PFSK-1 (cell line): ENCODE data around the gene PRKAA1.

Experiments
- FOXP2 ChIP-seq: optimal IDR thresholded peaks from 2 replicates; pipeline ENCODE3; 2011; ENCODE audit warnings: borderline replicate concordance, control low read depth, inconsistent platforms; ENCODE audit not compliant: insufficient read depth; ENCODE audit errors: extremely low read length, extremely low read depth
- POLR2AphosphoS5 ChIP-seq: IDR thresholded peaks from 2 replicates; pipeline ENCODE4 v1.6.1; 2012; ENCODE audit warnings: low read depth, mild to moderate bottlenecking, control low read depth, low read length, moderate library complexity
- SIN3A ChIP-seq: IDR thresholded peaks from 2 replicates; pipeline ENCODE4 v1.6.1; 2012; ENCODE audit warnings: mild to moderate bottlenecking, low read length, moderate library complexity, borderline replicate concordance; ENCODE audit not compliant: insufficient read depth
- TAF1 ChIP-seq: IDR thresholded peaks from 2 replicates; pipeline ENCODE4 v1.6.1; 2012; ENCODE audit warnings: low read length, control low read depth, borderline replicate concordance; ENCODE audit not compliant: insufficient read depth
- TF ChIP-seq, protein P1 (sequence below), 2 experiments: IDR thresholded peaks; 2 replicates each; pipeline versions ENCODE4 v1.6.1 to v1.8.0; 2011 to 2012; ENCODE audit warnings: low read depth in 2 of 2, low read length in 2 of 2, control low read depth in 1 of 2, inconsistent platforms in 1 of 2, mild to moderate bottlenecking in 1 of 2, moderate library complexity in 1 of 2; ENCODE audit not compliant: insufficient read depth in 1 of 2

DNA sequence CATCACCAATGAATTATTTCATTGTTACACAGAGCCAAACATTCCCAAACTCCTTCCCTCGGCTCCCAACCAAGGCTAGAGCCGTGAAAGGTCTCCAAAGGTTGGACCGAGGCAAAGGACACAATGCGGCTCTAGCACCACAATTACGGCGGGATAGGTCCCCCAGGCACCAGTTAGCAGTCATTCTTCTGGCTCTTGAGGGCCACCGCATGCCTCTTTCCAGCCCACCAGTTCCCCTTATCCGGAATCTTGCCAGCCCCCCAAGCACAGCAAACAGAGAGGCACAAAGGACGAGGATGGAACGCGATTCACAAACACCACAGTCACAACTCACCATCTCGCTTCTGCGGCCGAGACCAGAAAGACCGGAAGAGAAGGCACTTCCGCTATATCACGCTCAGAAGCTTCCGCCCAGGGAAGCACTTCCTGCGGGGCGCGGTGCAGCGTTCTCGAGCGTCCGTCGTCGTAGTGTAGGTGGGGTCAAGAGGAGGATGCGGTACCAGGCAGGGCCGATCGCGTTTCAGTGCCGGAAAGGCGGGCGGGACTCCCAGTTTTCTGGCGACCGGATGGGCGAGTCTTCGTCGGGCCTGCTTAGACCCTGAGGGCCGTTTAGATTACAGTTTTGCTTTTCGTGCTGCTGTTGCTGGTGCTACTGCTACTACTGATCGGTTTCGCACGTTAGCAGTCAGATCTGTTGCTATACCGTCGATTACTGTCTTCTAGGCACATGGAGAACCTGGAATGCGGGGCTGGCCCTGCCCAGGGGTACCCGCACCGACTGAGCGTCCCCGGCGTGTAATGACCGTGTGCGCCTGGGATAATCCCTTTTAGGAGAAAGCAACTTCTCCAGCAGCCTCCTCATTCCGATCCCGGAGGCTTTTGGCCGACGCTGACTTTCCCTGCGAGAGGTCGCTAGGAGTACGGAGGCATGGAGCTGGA, 36.9 kb upstream of the PRKAA1 start, which contains the start of gene RPL37:
- TF ChIP-seq POLR2AphosphoS5 (peak; percentile 99), TAF1 (peak; percentile 98), SIN3A (peak; percentile 42; the same call in 1 of the 2 replicates), FOXP2 (peak; percentile 92)
- TF ChIP-seq, protein P1, sequence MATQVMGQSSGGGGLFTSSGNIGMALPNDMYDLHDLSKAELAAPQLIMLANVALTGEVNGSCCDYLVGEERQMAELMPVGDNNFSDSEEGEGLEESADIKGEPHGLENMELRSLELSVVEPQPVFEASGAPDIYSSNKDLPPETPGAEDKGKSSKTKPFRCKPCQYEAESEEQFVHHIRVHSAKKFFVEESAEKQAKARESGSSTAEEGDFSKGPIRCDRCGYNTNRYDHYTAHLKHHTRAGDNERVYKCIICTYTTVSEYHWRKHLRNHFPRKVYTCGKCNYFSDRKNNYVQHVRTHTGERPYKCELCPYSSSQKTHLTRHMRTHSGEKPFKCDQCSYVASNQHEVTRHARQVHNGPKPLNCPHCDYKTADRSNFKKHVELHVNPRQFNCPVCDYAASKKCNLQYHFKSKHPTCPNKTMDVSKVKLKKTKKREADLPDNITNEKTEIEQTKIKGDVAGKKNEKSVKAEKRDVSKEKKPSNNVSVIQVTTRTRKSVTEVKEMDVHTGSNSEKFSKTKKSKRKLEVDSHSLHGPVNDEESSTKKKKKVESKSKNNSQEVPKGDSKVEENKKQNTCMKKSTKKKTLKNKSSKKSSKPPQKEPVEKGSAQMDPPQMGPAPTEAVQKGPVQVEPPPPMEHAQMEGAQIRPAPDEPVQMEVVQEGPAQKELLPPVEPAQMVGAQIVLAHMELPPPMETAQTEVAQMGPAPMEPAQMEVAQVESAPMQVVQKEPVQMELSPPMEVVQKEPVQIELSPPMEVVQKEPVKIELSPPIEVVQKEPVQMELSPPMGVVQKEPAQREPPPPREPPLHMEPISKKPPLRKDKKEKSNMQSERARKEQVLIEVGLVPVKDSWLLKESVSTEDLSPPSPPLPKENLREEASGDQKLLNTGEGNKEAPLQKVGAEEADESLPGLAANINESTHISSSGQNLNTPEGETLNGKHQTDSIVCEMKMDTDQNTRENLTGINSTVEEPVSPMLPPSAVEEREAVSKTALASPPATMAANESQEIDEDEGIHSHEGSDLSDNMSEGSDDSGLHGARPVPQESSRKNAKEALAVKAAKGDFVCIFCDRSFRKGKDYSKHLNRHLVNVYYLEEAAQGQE (IDR thresholded peaks at IDR 0.05; ENCODE audit: insufficient read depth in 1 of 2, low read depth in 2 of 2, low read length in 2 of 2), result peak; percentile 30 to 64; a peak in 1 of 4 replicates
